GM04504 (cell line): Measurements from ENCODE around the gene KHNYN.
A peak's percentile ranks its signal among the peaks of the same experiment; 100 is the strongest.
"Not testable (repeated sequence)": the region's sequence is repeated elsewhere in the genome, so short reads cannot be mapped to it uniquely, and the experiment has no call there.

Experiments
- DNase-seq: peaks from one replicate; pipeline ENCODE4 v3.0.0-alpha.2; 2012; ENCODE audit warnings: low read depth

The KHNYN gene

GRCh38 chr14:24437736-24438067, 7.9 kb downstream of the KHNYN start:
- no peak for DNase-seq

DNA sequence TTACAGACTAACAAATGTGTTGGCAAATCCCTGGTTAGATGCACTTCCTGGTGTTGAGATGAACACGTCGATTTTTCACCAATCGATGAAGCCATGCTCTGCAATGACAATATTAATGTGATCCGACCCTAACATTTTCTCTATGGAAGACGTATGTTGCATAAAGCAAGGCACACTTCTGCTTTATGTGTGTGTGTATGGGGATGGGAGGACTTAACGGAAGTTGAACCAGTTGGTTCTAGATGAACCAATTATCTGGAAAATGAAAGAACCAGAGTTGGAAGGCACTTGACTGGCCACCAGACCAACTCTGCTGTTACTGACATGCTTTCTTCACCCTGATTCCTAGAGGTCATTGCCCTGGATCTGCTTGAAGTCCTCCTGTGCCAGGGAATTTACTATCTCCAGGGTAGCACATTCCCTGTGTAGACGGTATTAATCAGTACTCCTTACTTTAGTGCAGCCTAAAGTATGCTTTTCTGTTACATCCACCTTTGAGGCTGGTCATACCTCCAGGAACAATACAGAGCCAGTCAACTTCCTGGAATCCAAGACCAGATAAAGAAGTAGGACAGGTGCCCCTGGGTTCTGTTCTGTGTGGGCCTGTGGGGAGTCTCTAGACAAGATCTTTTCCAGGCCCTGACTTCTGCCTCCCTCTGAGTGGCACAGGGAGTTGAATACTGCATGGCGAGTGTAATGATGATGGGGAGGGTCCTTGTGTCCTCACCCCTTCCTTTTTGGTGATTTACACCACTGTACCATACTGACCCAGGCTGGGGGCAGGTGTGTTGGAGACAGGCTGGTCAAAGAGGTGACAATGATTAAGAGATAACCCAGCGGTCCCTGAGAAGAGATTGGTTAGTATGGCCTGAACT, 8.7 kb downstream of the KHNYN start:
- DNase-seq, result no peak

DNA sequence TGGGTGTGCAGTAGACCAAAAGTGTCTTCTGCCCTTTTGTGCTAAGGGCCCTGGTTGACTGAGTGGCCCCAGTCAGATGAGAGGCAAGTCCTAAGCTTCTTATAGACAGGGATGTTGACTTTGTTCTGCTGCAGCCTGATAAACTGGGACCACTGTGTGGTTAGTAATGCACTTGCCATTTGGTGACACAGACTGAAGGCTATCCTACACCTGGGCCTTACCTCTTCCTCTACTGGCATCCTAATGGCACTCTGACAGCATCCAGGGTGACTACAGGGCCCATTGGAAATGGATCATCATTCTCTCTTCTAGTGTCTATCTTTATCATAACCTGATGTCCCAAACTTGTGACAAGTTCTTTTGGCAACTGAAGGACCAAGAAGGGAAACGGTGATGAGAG, 9.5 kb downstream of the KHNYN start:
- no peak for DNase-seq

GRCh38 chr14:24439830-24440605, 10.3 kb downstream of the KHNYN start:
- no peak for DNase-seq

DNA sequence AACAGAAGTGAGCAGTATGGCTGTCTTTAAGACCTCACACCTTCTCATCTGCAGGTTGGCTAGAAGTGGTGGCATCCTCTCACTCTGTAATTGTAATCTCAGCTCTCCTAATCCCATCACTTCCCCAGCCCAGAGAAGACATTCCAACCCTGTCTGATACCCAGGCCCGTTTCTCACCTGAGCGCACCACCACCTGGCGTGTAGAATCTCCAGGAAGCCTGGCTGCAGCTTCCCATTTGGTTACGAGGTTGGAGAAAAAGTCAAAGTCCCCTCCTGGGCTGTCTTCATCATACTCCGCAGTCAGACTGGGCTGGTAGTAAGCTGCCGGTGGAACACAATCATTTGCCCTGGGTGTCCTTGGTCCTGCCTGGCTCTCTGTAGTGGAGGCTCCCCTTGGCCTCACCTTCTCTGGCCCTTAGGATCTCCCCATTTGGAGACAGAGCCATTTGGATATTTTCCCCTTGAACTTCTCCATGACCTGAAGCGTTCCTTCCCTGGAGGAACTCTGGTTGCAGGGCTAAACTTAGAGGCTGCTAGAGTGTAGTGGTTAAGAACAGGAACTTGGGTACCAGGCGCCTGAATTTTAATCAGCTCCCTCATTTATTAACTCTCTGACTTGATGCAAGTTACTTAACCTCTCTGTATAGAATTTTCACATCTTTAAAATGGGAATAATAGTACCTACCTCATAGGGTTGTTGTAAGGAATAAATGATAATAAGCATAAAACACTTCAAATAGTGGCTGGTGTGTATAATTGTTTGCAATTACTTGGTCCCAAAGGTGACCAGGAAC, 11.0 kb downstream of the KHNYN start:
- no peak for DNase-seq

DNA sequence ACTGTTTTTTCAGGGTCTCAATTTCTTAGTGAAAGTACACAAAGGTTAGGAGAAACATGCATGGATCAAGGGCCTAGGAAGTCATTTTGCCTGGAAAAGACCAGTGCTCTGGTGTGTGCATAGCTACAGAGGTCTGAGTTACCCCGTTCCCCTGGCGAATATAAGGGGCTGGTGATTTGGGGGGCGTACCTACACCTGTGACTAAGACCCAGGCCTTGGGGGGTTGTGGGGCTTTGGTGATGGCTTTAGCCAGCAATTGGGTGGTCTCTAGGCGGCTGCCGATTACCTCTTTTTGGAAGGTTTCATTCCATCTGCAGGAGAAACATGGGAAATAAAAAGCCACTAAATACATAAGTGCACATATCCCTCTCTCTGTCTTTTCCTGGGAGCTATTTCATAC, 11.7 kb downstream of the KHNYN start:
- no peak for DNase-seq

DNA sequence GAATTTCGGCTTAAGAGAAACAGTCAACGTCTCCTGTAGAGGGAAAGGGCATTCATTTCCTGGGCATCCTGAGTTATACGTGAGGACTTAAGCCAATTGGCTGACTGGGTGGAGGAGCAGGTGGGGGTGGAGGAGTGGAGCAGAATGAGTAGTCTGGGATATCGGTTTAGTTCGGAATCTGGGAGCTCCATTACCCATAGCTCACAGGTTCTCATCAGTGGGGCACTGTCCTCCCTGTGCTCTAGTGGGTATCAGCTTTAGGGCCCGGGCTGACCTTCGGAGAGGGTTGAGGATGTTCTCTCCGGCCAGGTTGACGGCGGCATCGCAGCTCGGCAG, 12.1 kb downstream of the KHNYN start:
- DNase-seq, result no peak

DNA sequence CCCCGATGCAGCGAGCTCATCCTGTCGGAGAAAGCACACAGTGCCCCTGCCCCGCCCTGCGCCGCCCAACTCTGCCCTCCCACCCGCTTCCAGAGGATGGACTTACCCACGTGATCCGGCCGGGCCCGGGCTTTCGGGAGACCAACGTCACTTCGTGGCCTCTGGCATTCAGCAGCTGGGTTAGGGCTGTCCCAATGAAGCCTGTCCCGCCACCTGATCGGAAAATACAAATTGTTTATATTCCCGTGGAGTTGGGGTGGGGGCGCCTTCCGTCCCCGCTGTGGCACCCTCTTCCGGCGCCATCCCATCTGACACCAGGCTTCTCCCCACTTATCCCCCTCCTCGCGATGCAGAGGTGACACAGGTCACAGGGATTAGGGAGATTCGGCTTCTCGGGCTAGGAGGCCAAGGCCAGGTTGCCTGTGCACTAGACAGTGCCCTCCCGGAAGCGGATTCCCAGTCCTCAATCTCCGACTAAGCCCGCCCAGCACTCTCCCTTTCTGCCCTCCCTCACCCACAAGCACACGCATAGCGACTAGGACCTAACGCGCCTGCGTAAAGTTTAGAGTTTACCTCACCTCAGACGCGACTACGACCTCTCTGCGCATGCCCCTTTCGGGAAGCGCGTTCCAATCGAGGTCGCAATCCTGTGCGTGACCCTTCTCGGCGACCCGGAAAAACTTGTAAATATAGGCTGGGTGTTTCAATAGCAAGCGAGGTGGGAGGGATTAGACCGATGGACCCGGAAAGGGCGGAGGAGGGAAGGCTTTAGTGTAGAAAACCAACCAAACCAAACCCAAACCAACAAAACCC, 12.7 kb downstream of the KHNYN start, which contains the start of gene SDR39U1:
SDR39U1 (minus strand) TSS at position 537 of the 813 bp plus-strand sequence; CDS start at position 530, 7 bp downstream.
- peak; percentile 98 for DNase-seq

DNA sequence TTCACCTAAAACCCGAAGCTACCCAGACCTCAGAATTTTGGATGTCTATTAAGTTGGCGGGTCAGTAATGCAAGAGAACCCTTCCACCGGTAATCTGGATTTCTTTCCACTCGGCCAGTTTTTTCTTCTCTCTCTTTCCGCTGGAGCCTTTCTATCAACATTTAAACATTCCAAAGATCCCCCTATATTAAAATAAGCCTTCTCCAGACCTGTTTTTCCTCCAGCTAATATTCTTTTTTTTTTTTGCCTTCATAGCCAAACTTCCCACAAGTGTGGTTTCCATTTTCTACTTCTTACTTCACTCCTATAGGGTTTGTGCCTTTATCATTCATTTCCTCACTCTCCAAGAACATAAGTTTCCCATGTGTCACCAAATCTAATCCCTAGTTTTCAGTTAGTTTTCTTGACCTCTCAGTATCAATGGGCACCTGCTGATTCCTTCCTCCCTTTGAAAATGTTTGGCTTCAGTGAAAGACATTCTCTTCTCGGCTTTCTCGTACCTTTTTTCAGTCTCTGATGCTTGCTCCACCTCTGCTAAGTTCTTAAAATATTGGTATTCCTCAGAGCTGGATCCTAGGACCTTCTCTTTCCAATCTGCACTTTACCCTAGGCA, 13.4 kb downstream of the KHNYN start:
- no peak for DNase-seq

GRCh38 chr14:24450828-24451227, 21.1 kb downstream of the KHNYN start:
- not testable (repeated sequence) for DNase-seq

- no peak for DNase-seq
Measured at GRCh38 chr14:24456980-24457379, 27.2 kb downstream of the KHNYN start.

GRCh38 chr14:24458736-24459135, 29.0 kb downstream of the KHNYN start:
- no peak for DNase-seq

- no peak for DNase-seq
Measured at GRCh38 chr14:24459331-24459730, 29.6 kb downstream of the KHNYN start.

DNA sequence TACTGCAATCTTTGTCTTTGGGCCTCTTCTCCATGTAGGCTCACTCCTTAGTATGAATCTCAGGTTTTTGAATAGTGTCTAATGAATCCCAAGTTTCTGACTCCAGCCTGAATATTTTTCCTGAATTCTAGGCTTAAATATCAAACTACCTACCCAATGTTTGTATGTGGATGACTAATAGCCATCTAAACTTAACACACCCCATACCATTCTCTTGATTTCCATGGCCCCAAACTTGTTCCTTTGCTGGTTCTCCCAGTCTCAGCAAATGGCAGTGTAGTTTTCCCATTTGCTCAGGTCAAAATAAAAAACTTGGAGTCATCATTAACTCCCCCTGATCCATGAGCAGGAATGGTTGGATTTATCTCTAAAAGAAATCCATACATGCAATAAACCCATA, 31.6 kb downstream of the KHNYN start:
- no peak for DNase-seq

DNA sequence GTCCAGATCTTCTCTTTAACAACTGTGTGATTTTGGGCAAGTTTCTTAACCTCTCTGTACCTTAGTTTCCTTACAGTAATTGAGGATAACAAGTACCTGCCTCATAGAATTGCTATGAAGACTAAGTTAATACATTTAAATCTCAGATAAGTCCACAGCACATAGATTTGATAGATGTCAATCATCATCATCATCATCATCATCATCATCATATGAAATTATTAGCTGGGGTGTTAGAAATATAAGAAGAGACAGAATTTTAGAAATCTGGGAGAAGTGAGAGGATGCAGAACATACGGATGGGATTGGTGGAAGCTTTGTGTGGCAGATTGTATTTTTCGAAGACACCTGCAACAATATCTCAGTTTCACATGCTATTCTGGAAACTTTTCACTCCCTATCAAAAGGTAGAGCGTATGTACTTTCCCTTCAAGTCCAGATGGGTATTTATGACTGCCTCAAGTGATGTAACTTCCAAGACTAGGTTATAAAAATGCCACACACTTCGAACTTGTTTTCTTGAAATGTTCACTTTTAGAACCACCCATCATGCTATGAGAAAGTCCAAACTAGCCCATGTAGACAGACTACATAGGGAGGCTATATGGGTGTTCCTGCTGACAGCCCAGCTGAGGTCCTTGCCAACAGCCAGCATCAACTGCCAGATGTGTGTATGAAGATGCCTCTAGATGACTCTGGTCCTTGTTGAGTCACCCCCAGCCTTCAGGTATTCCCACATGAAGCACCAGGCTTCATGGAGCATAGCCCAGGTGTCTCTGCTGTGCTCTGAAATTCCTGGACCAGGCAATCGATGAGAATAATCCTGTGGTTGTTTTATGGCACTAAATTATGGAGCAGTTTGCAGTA, 33.5 kb downstream of the KHNYN start:
- no peak for DNase-seq

DNA sequence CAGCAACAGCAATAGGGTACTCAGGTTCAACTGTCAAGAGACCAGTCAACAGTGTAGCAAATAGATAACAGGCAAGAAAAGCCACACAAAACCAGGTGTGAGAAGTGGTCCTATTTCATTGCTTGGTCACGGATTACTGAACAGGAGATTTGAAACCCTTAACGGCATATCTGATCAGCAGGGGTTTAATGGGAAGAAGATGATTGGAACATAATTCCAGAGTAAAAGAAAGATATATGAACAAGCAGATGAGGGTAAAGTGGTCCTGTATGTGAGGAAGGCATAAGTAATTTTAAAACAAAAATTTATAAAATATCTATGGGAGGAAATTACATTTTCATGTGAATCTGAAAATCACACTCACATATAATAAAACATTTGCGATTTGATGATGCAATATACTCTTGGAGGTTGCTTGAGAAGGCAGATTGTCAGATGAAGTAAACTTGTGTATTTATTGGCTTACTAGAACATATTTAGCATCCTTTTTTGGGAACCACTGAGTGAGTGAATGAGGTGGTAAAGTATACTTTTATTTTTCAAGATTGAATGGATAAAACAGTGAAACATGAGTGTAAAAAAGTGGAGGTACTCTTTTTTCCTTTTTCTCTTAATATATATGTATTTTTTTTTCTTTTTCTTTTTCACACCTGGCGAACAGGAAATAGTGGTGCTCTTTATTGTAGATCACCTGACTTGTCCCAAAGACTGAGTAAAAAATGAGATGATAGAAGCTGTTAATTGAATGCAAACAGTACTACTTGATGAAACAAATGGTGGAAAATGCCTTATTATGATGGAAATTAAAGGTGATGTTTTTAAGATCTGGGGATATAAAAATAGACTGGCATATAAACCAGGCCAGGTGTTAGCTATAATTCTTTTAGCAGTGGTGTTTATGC, 34.4 kb downstream of the KHNYN start:
- no peak for DNase-seq

DNA sequence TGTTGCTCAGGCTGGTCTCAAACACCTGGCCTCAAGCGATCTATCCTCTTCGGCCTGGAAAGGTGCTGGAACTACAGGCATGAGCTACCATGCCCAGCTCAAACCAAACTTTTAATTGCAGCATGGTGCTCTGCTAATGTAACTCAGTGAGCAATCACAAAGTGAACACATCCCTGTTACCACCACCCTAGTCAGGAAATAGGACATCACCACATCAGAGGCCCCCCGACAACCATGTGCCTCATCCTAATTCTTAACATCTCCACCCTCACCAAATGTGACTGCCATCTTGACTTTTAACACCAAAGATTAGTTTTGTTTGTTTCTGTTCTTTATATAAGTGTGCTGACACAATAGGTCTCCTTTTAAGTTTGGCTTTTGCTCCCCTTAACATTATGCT, 35.6 kb downstream of the KHNYN start:
- no peak for DNase-seq

GRCh38 chr14:24465805-24466204, 36.1 kb downstream of the KHNYN start:
- DNase-seq, result no peak

GRCh38 chr14:24470450-24470849, 40.7 kb downstream of the KHNYN start:
- not testable (repeated sequence) for DNase-seq
